Parathyroid adenoma (tissue), 2 donors: ENCODE measurements around the gene DPYSL4.

Experiments used
- H2AFZ ChIP-seq: fragments of 300-600 bp; sonication (generic); one replicate; pipeline ENCODE4 v1.7.0; 2017; ENCODE audit warnings: antibody characterized with exemption, mild to moderate bottlenecking
- H3K27ac ChIP-seq: fragments of 300-600 bp; sonication (generic); one replicate; pipeline ENCODE4 v1.7.0; 2017
- H3K27me3 ChIP-seq: fragments of 300-600 bp; sonication (generic); one replicate; pipeline ENCODE4 v1.7.0; 2017; ENCODE audit warnings: low read length; ENCODE audit not compliant: control insufficient read depth, insufficient read depth
- H3K36me3 ChIP-seq: fragments of 300-600 bp; sonication (generic); one replicate; pipeline ENCODE4 v1.7.0; 2017; ENCODE audit warnings: low read length; ENCODE audit not compliant: control insufficient read depth, insufficient read depth
- H3K4me1 ChIP-seq: fragments of 300-600 bp; sonication (generic); one replicate; pipeline ENCODE4 v1.7.0; 2017; ENCODE audit warnings: control low read depth
- H3K4me2 ChIP-seq: fragments of 300-600 bp; sonication (generic); one replicate; pipeline ENCODE4 v1.7.0; 2017; ENCODE audit warnings: low read length
- H3K4me3 ChIP-seq: fragments of 300-600 bp; sonication (generic); one replicate; pipeline ENCODE4 v1.7.0; 2017; ENCODE audit warnings: low read depth, low read length
- H3K79me2 ChIP-seq: fragments of 300-600 bp; sonication (generic); one replicate; pipeline ENCODE4 v1.7.0; 2017; ENCODE audit warnings: control low read depth
- H3K9ac ChIP-seq: fragments of 300-600 bp; sonication (generic); one replicate; pipeline ENCODE4 v1.7.0; 2017; ENCODE audit warnings: mild to moderate bottlenecking
- H3K9me3 ChIP-seq: fragments of 300-600 bp; sonication (generic); one replicate; pipeline ENCODE4 v1.7.0; 2017; ENCODE audit warnings: low read length; ENCODE audit not compliant: control insufficient read depth
- TF ChIP-seq, protein P1 (sequence below): fragments of 300-600 bp; sonication (generic); IDR thresholded peaks from one replicate; pipeline ENCODE4 v1.7.0; 2017; ENCODE audit warnings: antibody characterized with exemption, mild to moderate bottlenecking
- donor health status: primary hyperparathyroidism.

Gene DPYSL4

DNA sequence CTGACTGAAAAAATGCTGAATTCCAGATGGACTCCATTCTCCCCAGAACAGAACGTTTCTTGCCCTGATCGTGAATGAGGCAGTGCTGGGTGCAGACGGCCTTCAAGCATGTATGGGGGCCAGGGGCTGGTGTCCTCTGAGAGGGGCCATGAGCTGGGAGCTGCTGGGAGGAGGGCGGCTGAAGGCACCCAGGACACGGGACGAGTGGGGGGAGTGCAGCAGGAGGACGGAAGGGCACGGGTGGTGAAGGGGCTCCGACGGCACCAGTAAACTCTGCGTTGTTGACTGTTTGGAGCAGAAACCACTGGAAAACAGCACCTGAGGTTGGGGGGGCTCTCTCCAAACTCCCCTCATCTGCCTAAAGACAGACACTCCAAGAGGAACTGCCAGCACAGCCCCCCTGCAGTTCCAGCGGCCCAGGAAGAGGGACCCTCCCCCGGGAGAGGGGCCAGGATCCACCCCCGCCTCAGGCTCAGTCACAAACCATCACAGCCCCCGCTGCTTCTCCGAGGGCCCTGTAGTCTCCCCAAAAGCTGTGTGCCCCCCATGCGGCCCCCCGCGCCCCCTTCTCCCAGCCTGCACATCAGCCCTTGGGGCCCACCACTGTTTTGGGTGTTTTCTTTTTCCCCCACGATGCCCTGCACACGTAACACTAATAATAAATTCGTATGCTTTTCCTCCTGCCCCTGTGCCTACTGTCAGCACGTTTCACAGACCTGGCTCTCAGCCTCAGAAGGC, 55.5 kb downstream of the DPYSL4 start:
- Histone ChIP-seq H3K9ac (no peak overlapping the region), H3K4me1 (no peaks in the 10 kb centered on the region), H3K4me2 (no peak overlapping the region), H3K27ac (no peak overlapping the region), H3K79me2 (no peaks in the 10 kb centered on the region), H3K27me3 (no peaks in the 10 kb centered on the region), H2AFZ (no peak overlapping the region), H3K9me3 (no peaks in the 10 kb centered on the region), H3K36me3 (no peaks in the 10 kb centered on the region), H3K4me3 (no peak overlapping the region)
- TF ChIP-seq, protein P1, sequence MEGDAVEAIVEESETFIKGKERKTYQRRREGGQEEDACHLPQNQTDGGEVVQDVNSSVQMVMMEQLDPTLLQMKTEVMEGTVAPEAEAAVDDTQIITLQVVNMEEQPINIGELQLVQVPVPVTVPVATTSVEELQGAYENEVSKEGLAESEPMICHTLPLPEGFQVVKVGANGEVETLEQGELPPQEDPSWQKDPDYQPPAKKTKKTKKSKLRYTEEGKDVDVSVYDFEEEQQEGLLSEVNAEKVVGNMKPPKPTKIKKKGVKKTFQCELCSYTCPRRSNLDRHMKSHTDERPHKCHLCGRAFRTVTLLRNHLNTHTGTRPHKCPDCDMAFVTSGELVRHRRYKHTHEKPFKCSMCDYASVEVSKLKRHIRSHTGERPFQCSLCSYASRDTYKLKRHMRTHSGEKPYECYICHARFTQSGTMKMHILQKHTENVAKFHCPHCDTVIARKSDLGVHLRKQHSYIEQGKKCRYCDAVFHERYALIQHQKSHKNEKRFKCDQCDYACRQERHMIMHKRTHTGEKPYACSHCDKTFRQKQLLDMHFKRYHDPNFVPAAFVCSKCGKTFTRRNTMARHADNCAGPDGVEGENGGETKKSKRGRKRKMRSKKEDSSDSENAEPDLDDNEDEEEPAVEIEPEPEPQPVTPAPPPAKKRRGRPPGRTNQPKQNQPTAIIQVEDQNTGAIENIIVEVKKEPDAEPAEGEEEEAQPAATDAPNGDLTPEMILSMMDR: no peak

GRCh38 chr10:132243141-132243540, 56.4 kb downstream of the DPYSL4 start:
- H3K9ac ChIP-seq: no peak overlapping the region
- no peaks in the 10 kb centered on the region for H3K4me1 ChIP-seq
- H3K4me3 ChIP-seq: no peak overlapping the region
- H3K27me3 ChIP-seq: no peaks in the 10 kb centered on the region
- no peak overlapping the region for H3K4me2 ChIP-seq
- no peaks in the 10 kb centered on the region for H3K36me3 ChIP-seq
- H3K79me2 ChIP-seq: no peaks in the 10 kb centered on the region
- TF ChIP-seq, protein P1: no peak
- H3K9me3 ChIP-seq: no peaks in the 10 kb centered on the region
- H3K27ac ChIP-seq: no peak overlapping the region
- no peak overlapping the region for H2AFZ ChIP-seq

DNA sequence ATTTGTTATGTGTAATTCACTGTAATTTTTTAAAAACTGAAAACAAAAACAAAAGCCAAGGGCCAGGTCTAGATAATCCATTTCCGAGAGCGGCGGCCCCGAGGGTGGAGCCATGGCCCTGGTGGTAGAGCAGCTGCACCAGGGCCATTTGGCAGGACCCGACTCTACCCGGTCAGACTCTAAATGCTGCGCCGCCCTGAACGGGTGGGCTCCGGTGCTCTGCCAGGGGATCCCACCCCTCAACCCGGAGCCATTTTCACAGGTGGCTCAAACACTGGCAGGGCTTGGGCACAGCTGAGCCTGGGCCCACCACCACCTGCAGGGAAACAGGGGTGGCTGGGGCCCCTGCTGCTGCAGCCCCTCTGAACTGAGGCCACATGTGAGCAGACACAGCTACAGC, 56.9 kb downstream of the DPYSL4 start:
- no peak overlapping the region for H3K4me2 ChIP-seq
- no peak overlapping the region for H3K4me3 ChIP-seq
- H3K4me1 ChIP-seq: no peaks in the 10 kb centered on the region
- no peak overlapping the region for H3K27ac ChIP-seq
- no peak overlapping the region for H2AFZ ChIP-seq
- TF ChIP-seq, protein P1: no peak
- no peak overlapping the region for H3K9ac ChIP-seq
- H3K27me3 ChIP-seq: no peaks in the 10 kb centered on the region
- H3K79me2 ChIP-seq: no peaks in the 10 kb centered on the region
- H3K36me3 ChIP-seq: no peaks in the 10 kb centered on the region
- H3K9me3 ChIP-seq: no peaks in the 10 kb centered on the region

DNA sequence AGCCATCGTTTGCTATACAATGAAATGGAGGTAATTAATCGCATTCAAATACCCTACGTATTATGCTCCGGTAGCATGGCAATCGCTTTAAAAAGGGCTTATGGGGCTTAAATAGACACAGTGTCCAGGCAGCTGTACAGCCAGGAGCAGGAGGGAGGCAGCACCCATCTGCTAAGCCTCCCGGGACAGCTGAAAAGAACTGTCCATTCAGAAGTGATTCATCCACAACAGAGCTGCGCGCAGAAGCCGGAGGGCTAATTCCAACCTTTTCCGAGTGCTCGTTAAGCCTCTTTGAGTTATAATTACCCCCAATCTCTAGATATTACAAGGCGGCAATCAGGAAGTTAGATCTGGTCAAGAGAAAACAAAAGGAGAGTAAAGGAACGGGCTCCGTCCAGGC, 58.3 kb downstream of the DPYSL4 start:
- Histone ChIP-seq H3K9ac (no peak overlapping the region), H3K36me3 (no peaks in the 10 kb centered on the region), H3K9me3 (no peaks in the 10 kb centered on the region), H3K4me3 (no peak overlapping the region), H3K27me3 (no peaks in the 10 kb centered on the region), H3K79me2 (no peaks in the 10 kb centered on the region), H3K4me1 (no peaks in the 10 kb centered on the region), H2AFZ (no peak overlapping the region), H3K27ac (no peak overlapping the region), H3K4me2 (no peak overlapping the region)
- TF ChIP-seq, protein P1: no peak

- Histone ChIP-seq H3K4me3 (no peak overlapping the region), H3K27ac (no peak overlapping the region), H3K9ac (no peak overlapping the region), H3K4me1 (no peaks in the 10 kb centered on the region), H3K27me3 (no peaks in the 10 kb centered on the region), H3K4me2 (no peak overlapping the region), H2AFZ (no peak overlapping the region), H3K9me3 (no peaks in the 10 kb centered on the region), H3K79me2 (no peaks in the 10 kb centered on the region), H3K36me3 (no peaks in the 10 kb centered on the region)
- TF ChIP-seq, protein P1: no peak
Observed at GRCh38 chr10:132246296-132246695, 59.5 kb downstream of the DPYSL4 start.
